T-helper 17 cell (primary cell): Measurements from ENCODE around the gene CAB39. TPM values are rescaled to one million over a fixed set of nuclear protein-coding genes. Genes with fewer than 3 reads are reported as not detected.

Experiments used
- ATAC-seq: fragments of 150-1000 bp; cut with Tn5 transposase; 2 replicates; pipeline ENCODE4 v1.10.0; 2021; ENCODE audit warnings: mild to moderate bottlenecking, moderate library complexity
- DNase-seq, 3 donors: peaks; one replicate each; pipeline versions ENCODE4 v3.0.0 to v3.0.0-alpha.2; 2020 to 2021
- H3K9me3 ChIP-seq: one replicate; pipeline ENCODE4 v1.7.0; 2013; ENCODE audit warnings: low read length, mild to moderate bottlenecking; ENCODE audit not compliant: control insufficient read depth, poor library complexity, severe bottlenecking
- H3K27ac Mint-ChIP-seq: one replicate; pipeline ENCODE4 v1.8.0; 2022; ENCODE audit warnings: mild to moderate bottlenecking, moderate library complexity, mixed read lengths
- H3K27me3 Mint-ChIP-seq: one replicate; pipeline ENCODE4 v1.8.0; 2022; ENCODE audit warnings: mixed read lengths
- H3K36me3 Mint-ChIP-seq: one replicate; pipeline ENCODE4 v1.8.0; 2022; ENCODE audit warnings: low read depth, mixed read lengths
- H3K4me1 Mint-ChIP-seq: one replicate; pipeline ENCODE4 v1.8.0; 2022; ENCODE audit warnings: mild to moderate bottlenecking, mixed read lengths
- H3K4me3 Mint-ChIP-seq: one replicate; pipeline ENCODE4 v1.8.0; 2022; ENCODE audit warnings: mild to moderate bottlenecking, moderate library complexity, mixed read lengths
- total RNA-seq, 4 donors: library from RNA in 2 of 4; stranded (reverse) in 2 of 4; gene quantifications; one replicate each; pipeline ENCODE4 v1.2.3 and lab custom pipeline; 2022 to 2026

The CAB39 gene
- total RNA-seq, 2 donors from 2014 or later, result 82.3 to 89.8 TPM

DNA sequence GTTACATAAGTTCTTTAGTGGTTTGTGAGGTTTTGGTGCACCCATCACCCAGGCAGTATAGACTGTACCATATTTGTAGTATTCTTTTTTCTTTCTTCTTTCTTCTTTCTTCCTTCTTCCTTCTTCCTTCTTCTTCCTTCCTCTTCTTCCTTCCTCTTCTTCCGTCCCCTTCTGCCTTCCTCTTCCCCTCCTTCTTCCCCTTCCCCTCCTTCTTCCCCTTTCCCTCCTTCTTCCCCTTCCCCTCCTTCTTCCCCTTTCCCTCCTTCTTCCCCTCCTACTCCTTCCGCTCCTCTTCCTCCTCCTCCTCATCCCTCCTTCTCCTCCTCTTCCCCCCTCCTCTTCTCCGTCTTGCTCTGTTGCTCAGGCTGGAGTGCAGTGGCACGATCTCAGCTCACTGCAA, 41.6 kb downstream of the CAB39 start:
- Mint-ChIP-seq H3K4me1 (peaks cover 67% of the 10 kb centered on the region), H3K4me3 (no peak overlapping the region), H3K27ac (no peak overlapping the region), H3K36me3 (peaks cover 6% of the 10 kb centered on the region), H3K27me3 (no peaks in the 10 kb centered on the region)
- H3K9me3 ChIP-seq, result no peaks in the 10 kb centered on the region
- DNase-seq (no peak), ATAC-seq (no peak)

DNA sequence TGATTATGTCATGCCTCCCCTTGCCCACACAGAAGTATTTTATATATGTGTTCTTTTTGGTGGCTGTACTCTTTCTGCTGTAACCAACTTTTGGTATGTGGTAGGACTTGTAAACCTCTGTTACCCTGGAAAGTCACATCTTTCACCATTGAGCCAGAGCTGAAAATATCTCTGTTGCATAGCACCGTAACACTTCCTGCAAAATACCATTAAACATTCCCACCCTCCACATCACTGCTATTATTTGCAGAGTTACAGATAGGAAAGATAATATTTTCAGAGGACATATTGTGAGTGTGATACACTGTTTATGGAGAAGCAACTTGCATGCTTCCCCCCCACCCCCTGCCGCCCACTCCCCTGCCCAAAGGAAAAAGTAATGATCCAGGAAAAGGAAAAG, 44.8 kb downstream of the CAB39 start:
- no peak for ATAC-seq
- no peak overlapping the region for H3K4me3 Mint-ChIP-seq
- H3K27ac Mint-ChIP-seq, result peak overlapping the region; percentile 77
- peaks cover 14% of the 10 kb centered on the region for H3K36me3 Mint-ChIP-seq
- no peaks in the 10 kb centered on the region for H3K9me3 ChIP-seq
- no peaks in the 10 kb centered on the region for H3K27me3 Mint-ChIP-seq
- peaks cover 62% of the 10 kb centered on the region for H3K4me1 Mint-ChIP-seq
- no peak for DNase-seq

DNA sequence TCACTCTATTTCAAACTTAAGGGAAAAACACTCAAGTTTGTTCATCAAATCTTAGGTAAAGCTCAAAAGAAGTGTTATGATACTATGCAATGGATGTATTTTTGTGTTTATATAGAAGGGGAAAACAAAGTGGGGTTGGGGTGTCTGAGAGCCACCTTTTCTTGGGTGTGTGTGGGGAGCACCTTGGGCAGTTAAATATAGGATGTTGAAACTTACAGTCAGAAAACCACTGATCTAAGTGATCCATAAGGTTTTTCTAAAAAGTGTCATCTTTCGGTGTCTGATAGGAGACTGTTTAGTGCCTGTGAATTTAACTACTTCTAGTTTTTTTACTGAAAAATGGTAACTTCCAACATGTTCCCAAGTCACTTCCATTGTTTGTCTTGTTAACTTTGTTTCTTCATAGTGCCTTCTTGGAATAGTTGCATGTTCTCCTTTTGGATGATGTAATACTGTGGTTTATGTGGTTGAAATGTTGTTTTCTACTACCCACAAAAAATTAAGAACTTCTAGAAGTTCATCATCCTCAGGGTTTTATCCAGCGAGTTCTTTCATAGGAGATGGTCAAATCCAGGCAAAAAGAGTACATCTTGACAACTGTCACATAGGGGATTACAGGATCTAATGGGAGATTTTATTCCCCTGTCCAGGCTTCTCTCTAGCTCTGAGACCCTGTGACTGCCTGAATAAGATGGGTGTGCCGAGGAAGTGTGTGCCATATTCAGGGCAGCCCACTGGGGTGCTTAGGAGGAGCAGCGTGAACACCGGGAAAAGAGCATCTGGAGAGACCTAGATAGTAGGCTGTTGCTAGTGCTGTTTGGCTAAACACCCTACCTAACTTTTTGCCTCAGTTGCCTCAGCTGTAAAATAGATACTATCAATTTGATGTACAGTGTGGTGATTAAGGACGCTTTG, 46.2 kb downstream of the CAB39 start:
- ATAC-seq (peak; percentile 23), DNase-seq (no peak)
- Mint-ChIP-seq H3K27me3 (no peaks in the 10 kb centered on the region), H3K4me3 (peak overlapping the region; percentile 21), H3K27ac (peak overlapping the region; percentile 77), H3K36me3 (peaks cover 7% of the 10 kb centered on the region), H3K4me1 (peaks cover 55% of the 10 kb centered on the region)
- no peaks in the 10 kb centered on the region for H3K9me3 ChIP-seq

DNA sequence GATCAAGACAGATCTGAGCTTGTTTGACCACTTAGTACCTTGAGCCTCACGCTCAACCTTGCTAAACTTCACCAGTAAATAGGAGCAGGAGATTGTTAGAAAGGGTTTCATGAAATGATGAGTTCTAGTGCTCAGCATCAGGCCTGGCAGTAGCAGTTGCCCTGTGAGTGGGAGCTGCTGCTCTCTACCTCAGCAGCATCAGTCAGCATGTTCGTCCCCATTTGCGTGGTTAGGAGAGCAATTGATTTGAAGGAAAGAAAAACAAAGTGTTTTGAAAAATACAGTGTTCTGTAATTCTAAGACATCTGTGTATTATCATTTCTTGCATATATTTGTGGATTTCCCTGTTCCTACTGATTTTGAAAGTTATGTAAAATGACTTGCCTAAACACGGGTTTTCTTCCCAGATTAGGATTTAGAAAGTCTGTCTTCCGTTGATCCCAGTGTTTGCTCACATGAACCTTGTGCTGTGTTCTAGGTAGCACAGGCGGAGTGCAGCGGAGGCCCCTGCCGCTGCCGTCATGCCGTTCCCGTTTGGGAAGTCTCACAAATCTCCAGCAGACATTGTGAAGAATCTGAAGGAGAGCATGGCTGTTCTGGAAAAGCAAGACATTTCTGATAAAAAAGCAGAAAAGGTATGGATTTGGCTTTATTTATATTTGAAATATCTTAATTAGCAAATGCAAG, 47.0 kb downstream of the CAB39 start:
- ATAC-seq, result no peak
- Mint-ChIP-seq H3K4me1 (peaks cover 51% of the 10 kb centered on the region), H3K27me3 (no peaks in the 10 kb centered on the region), H3K4me3 (no peak overlapping the region), H3K36me3 (peaks cover 7% of the 10 kb centered on the region), H3K27ac (peak overlapping the region; percentile 77)
- DNase-seq, result no peak
- no peaks in the 10 kb centered on the region for H3K9me3 ChIP-seq

DNA sequence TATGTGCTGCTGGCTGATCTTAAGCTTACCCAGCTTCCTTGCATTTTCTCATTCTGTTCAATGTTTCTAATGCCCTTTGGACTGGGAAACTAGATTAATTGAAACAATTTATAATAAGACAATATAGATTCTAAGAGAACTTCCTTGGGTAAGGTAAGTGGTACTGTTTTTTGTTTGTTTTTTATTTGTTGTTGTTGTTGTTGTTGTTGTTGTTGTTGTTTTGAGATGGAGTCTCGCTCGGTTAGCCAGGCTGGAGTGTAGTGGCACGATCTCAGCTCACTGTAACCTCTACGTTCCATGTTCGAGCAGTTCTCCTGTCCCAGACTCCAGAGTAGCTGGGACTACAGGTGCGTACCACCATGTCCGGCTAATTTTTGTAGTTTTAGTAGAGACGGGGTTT, 49.1 kb downstream of the CAB39 start:
- DNase-seq, result no peak

DNA sequence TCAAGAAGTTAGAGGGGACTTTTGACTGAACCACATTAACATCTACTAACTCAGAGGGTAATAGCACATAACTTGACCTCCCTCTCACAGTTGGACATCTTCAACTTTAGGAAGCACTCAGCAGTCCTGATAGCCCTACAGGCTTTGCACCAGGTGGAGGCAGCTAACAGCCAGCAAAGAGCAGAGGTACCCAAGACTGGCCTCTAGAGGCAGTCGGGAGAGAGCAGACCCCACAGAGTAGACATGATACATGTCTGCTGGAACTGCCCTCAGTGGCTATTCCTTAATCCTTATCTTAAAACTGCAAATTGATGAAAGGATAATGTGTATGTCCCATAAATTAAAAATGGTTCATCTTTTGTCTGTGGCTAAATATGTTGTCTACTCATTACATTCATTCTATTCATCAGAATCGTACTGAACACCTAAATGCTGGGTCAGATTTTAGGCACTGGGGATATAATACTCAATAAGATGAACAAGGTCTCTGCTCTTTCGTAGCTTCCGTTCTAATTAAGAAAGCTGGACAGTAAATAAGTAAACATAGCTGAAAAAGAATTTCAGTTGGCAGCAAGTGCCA, 49.8 kb downstream of the CAB39 start:
- Mint-ChIP-seq H3K27me3 (no peaks in the 10 kb centered on the region), H3K27ac (no peak overlapping the region), H3K36me3 (peaks cover 13% of the 10 kb centered on the region), H3K4me1 (peaks cover 44% of the 10 kb centered on the region), H3K4me3 (no peak overlapping the region)
- DNase-seq, result no peak
- ATAC-seq, result peak; percentile 88
- no peaks in the 10 kb centered on the region for H3K9me3 ChIP-seq

More for the DNA sequence above, 49.1 kb downstream of the CAB39 start:
- H3K9me3 ChIP-seq, result no peaks in the 10 kb centered on the region
- no peaks in the 10 kb centered on the region for H3K27me3 Mint-ChIP-seq
- no peak for ATAC-seq
- peaks cover 45% of the 10 kb centered on the region for H3K4me1 Mint-ChIP-seq
- H3K27ac Mint-ChIP-seq, result no peak overlapping the region
- peaks cover 11% of the 10 kb centered on the region for H3K36me3 Mint-ChIP-seq
- H3K4me3 Mint-ChIP-seq, result no peak overlapping the region

DNA sequence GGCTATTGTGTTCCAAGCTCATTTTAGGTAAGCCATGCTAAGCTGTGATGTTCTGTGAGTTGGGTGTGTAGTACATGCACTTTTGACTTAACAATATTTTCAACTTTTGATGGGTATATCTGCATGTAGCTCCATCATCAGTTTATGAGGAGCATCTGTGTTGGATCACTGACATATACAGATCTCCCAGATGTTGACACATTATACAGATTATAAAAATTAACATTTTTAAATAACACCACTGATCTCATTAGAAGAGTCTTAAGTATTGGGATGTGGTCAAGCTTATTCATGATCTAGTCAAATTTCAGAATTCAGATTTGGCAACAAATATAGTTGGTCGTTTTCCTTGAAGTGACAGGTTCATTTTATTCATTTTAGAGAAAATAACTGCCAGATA, 51.7 kb downstream of the CAB39 start:
- no peak for DNase-seq
- Mint-ChIP-seq H3K4me1 (peaks cover 37% of the 10 kb centered on the region), H3K36me3 (peaks cover 15% of the 10 kb centered on the region), H3K27me3 (no peaks in the 10 kb centered on the region), H3K27ac (no peak overlapping the region), H3K4me3 (no peak overlapping the region)
- H3K9me3 ChIP-seq, result no peaks in the 10 kb centered on the region
- no peak for ATAC-seq

DNA sequence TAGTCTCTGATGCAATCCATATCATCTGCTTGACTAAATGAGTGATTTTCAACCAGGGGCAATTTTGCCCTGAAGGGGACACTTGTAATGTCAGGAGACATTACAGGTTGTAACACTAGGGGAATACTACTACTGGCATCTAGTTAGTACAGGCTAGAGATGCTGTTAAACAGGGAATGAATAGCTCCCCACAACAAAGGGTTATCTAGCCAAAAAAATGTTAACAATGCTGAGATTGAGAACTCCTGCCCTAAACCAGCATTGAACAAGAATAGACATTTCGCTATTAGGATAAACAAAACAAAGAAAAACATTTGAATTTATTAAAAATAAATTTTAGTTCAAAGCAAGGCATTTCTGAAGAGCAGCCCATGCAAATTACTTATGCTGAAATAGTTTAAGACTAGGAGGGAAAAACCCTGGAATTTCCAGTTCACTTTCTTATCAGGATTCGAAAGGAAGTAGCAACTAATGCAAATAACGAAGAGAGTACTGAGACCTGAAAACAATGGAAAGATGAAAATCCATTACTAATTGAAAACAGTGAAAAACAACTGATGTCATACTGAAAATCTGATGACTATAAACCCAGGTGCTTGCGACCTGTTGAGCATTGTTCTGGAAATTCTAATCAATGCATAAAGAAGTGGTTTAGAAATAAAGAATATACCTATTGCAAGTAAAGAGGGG, 53.1 kb downstream of the CAB39 start:
- no peaks in the 10 kb centered on the region for H3K27me3 Mint-ChIP-seq
- peaks cover 33% of the 10 kb centered on the region for H3K4me1 Mint-ChIP-seq
- ATAC-seq (no peak), DNase-seq (no peak)
- no peak overlapping the region for H3K4me3 Mint-ChIP-seq
- H3K9me3 ChIP-seq, result no peaks in the 10 kb centered on the region
- peak overlapping the region; percentile 43 for H3K27ac Mint-ChIP-seq
- peaks cover 10% of the 10 kb centered on the region for H3K36me3 Mint-ChIP-seq

DNA sequence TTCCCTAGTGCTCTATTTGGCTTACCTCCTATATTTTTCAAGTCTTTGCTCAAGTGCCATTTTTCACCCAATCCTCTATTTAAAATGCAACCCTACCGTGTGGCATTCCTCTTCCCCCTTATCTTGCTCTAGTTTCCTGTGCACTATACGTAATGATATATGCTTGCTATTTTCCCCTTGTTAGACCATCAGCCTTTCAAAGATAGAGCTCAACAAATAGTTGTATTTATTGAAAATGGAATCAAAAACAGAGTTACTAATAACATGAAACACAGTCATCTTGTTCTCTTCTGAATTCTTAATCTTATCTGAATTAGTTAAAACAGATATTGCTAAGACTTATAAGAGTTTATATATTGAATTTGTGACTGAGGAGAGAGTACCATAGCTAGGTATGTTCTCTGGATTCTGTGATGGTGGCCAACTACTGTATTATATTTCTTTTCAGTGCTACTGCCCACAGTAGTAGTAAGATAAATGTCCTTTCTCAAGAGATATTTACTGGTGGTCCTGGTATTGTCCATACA, 55.3 kb downstream of the CAB39 start:
- Mint-ChIP-seq H3K4me1 (peaks cover 48% of the 10 kb centered on the region), H3K4me3 (no peak overlapping the region), H3K27ac (peak overlapping the region; percentile 21), H3K36me3 (peaks cover 7% of the 10 kb centered on the region), H3K27me3 (no peaks in the 10 kb centered on the region)
- ATAC-seq (no peak), DNase-seq (no peak)
- H3K9me3 ChIP-seq, result no peaks in the 10 kb centered on the region

DNA sequence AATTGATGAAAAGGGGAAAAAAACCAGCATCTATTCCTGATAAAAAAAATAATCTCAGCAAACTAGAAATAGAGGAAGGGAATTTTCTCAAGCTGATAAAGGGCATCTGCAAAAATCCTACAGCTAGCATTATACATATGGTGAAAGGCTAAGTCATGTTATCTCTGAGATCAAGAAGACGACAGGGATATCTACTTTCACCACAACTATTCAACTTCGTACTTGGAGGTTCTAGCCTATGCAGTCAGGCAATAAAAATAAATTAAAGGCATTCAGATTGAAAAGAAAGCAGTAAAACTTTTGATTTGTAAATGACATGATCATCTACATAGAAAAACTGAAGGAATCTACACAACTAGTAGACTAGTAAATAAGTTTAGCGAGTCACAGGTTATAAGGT, 58.2 kb downstream of the CAB39 start:
- no peaks in the 10 kb centered on the region for H3K9me3 ChIP-seq
- Mint-ChIP-seq H3K36me3 (peaks cover 4% of the 10 kb centered on the region), H3K27ac (peak overlapping the region; percentile 16), H3K27me3 (no peaks in the 10 kb centered on the region), H3K4me1 (peaks cover 59% of the 10 kb centered on the region), H3K4me3 (no peak overlapping the region)
- DNase-seq (no peak), ATAC-seq (peak; percentile 48)

DNA sequence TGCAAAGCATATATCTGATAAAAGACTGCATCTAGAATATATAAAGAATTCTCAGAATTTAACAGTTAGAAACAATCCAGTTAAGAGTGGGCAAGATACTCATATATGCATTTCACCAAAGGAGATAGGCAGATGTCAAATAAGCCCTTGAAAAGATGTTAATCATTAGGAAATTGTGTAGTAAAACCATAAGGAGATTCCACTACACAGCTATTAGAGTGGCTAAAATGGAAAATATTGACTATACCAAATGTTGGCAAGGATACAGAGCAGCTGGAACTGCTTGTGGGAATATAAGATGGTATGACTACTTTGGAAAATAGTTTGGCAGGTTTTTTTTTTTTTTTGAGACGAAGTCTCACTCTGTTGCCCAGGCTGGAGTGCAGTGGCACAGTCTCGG, 59.5 kb downstream of the CAB39 start:
- Mint-ChIP-seq H3K27ac (peak overlapping the region; percentile 79), H3K4me3 (no peak overlapping the region), H3K4me1 (peaks cover 63% of the 10 kb centered on the region)

DNA sequence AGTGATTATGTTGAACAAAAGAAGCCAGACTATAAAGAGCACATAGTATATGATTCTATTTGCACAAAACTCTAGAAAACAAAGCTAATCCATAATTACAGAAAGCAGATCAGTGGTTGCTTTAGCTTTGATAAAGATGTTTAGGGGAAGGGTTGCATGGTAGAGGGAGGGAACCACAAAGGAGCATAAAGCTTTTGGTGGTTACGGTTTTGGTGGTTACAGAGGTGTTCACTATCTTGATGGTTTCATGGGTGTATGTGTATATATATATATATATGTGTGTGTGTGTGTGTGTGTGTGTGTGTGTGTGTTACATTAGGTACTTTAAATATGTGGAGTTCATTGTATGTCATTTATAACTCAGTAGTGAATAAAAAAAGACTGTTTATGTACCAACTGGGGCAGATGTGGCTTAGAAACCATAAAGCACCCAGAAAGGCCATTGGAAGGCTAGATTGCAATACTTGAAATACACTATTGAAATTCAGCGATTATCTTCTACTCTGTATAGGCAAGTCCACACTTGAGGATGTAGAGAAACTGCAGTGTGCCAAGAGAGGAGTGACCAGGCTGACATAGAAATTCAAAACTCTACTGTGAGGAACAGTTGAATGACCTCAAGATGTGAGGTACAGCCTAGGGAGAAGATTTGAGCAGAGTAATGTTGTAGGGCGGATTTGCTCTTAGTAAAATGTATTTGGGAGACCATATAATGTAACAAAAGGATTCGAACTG, 60.6 kb downstream of the CAB39 start:
- Mint-ChIP-seq H3K27ac (peak overlapping the region; percentile 79), H3K36me3 (peaks cover 4% of the 10 kb centered on the region)

More for the DNA sequence above, 59.5 kb downstream of the CAB39 start:
- Mint-ChIP-seq H3K36me3 (peaks cover 4% of the 10 kb centered on the region), H3K27me3 (no peaks in the 10 kb centered on the region)
- DNase-seq, result no peak
- no peak for ATAC-seq
- H3K9me3 ChIP-seq, result no peaks in the 10 kb centered on the region

More for the DNA sequence above, 60.6 kb downstream of the CAB39 start:
- ATAC-seq, result peak; percentile 80
- H3K4me1 Mint-ChIP-seq, result peaks cover 65% of the 10 kb centered on the region
- no peak for DNase-seq
- H3K27me3 Mint-ChIP-seq, result no peaks in the 10 kb centered on the region
- peak overlapping the region; percentile 57 for H3K4me3 Mint-ChIP-seq
- H3K9me3 ChIP-seq, result no peaks in the 10 kb centered on the region
